ENCODE data around the gene CYP2A6.

- no peak for TF ChIP-seq CTCF (IDR thresholded peaks at IDR 0.05; ENCODE audit: low read depth, low read length, missing input control)
- no peak for TF ChIP-seq REST (IDR thresholded peaks at IDR 0.05)
- TF ChIP-seq RAD21 (IDR thresholded peaks at IDR 0.05) = no peak
- no peak for TF ChIP-seq TAF1 (conservative IDR thresholded peaks at IDR 0.05)
- no peak for TF ChIP-seq EGR1 (IDR thresholded peaks at IDR 0.05; ENCODE audit: low read depth in 2 of 2)
- TF ChIP-seq ATF3 (IDR thresholded peaks at IDR 0.05) = no peak
- no peak for TF ChIP-seq SP1 (IDR thresholded peaks at IDR 0.05)
- TF ChIP-seq GABPA (IDR thresholded peaks at IDR 0.05 in 1 of 2, conservative IDR thresholded peaks at IDR 0.05 in 1 of 2) = no peak
Measured at GRCh38 chr19:40808021-40808325, 42.3 kb downstream of the CYP2A6 start.
